Urothelium cell line (cell line): Measurements from ENCODE around the gene RPTOR.
A peak's percentile ranks its signal among the peaks of the same experiment; 100 is the strongest.
"Not testable (repeated sequence)": the region's sequence is repeated elsewhere in the genome, so short reads cannot be mapped to it uniquely, and the experiment has no call there.

Experiments
- DNase-seq: peaks from one replicate; pipeline ENCODE4 v3.0.0; 2011; ENCODE audit warnings: low spot score, mixed read lengths
- FAIRE-seq: peaks from 2 replicates; lab custom pipeline; 2011; peaks lifted over from hg19 to GRCh38; lab: Jason Lieb, UNC

RPTOR gene

GRCh38 chr17:80803451-80804428 is 259.1 kb downstream of the RPTOR start:
- no peak for DNase-seq
- FAIRE-seq, result no peak

- DNase-seq (no peak), FAIRE-seq (no peak)
Measured at GRCh38 chr17:80804466-80804865, 259.8 kb downstream of the RPTOR start.

GRCh38 chr17:80805032-80805751 is 260.6 kb downstream of the RPTOR start:
- no peak for FAIRE-seq
- DNase-seq, result no peak

GRCh38 chr17:80807014-80807413 is 262.4 kb downstream of the RPTOR start:
- no peak for DNase-seq
- no peak for FAIRE-seq

- no peak for DNase-seq
- no peak for FAIRE-seq
Measured at GRCh38 chr17:80807882-80808281, 263.2 kb downstream of the RPTOR start.

- DNase-seq (no peak), FAIRE-seq (peak; percentile 95)
Measured at GRCh38 chr17:80811181-80812105, 266.8 kb downstream of the RPTOR start.

- FAIRE-seq, result no peak
- DNase-seq, result no peak
Measured at GRCh38 chr17:80812362-80813088, 267.9 kb downstream of the RPTOR start.

GRCh38 chr17:80813318-80813717 is 268.7 kb downstream of the RPTOR start:
- DNase-seq (no peak), FAIRE-seq (no peak)

GRCh38 chr17:80814491-80814890 is 269.9 kb downstream of the RPTOR start:
- no peak for DNase-seq

GRCh38 chr17:80815151-80815681 is 270.6 kb downstream of the RPTOR start:
- DNase-seq, result no peak
- FAIRE-seq, result peak; percentile 32

More at GRCh38 chr17:80814491-80814890, 269.9 kb downstream of the RPTOR start:
- no peak for FAIRE-seq

- not testable (repeated sequence) for DNase-seq
- FAIRE-seq, result peak; percentile 97
Measured at GRCh38 chr17:80815718-80816117, 271.1 kb downstream of the RPTOR start.

- FAIRE-seq, result no peak
- no peak for DNase-seq
Measured at GRCh38 chr17:80816241-80817103, 271.8 kb downstream of the RPTOR start.

- DNase-seq (no peak), FAIRE-seq (no peak)
Measured at GRCh38 chr17:80817321-80817845, 272.7 kb downstream of the RPTOR start.

GRCh38 chr17:80817861-80818260 is 273.2 kb downstream of the RPTOR start:
- DNase-seq (peak; percentile 51), FAIRE-seq (peak; percentile 13)

- FAIRE-seq, result no peak
- DNase-seq, result no peak
Measured at GRCh38 chr17:80818871-80819270, 274.2 kb downstream of the RPTOR start.

GRCh38 chr17:80819422-80820164 is 275.0 kb downstream of the RPTOR start:
- DNase-seq (no peak), FAIRE-seq (peak; percentile 86)

- FAIRE-seq (no peak), DNase-seq (no peak)
Measured at GRCh38 chr17:80820331-80820730, 275.7 kb downstream of the RPTOR start.

GRCh38 chr17:80821546-80821945 is 276.9 kb downstream of the RPTOR start:
- FAIRE-seq (peak; percentile 37), DNase-seq (no peak)
